HG03280 (cell line): ENCODE results near the gene REXO5.
A peak's percentile ranks its signal among the peaks of the same experiment; 100 is the strongest.
"Not testable (repeated sequence)": the region's sequence is repeated elsewhere in the genome, so short reads cannot be mapped to it uniquely, and the experiment has no call there.

Experiments
- ATAC-seq: cut with Tn5 transposase; IDR thresholded peaks from one replicate; pipeline ENCODE4 v1.9.1; 2021; ENCODE audit warnings: mild to moderate bottlenecking, moderate library complexity; ENCODE audit not compliant: unreplicated experiment

REXO5 gene

GRCh38 chr16:20806168-20807050 lies at the start of gene REXO5, which contains the start of gene ERI2:
REXO5 (plus strand) TSS chr16:20806527; CDS start chr16:20806954, 427 bp downstream.
ERI2 (minus strand) TSS chr16:20806472; CDS start chr16:20806430, 42 bp downstream.
- peak; percentile 86 for ATAC-seq

DNA sequence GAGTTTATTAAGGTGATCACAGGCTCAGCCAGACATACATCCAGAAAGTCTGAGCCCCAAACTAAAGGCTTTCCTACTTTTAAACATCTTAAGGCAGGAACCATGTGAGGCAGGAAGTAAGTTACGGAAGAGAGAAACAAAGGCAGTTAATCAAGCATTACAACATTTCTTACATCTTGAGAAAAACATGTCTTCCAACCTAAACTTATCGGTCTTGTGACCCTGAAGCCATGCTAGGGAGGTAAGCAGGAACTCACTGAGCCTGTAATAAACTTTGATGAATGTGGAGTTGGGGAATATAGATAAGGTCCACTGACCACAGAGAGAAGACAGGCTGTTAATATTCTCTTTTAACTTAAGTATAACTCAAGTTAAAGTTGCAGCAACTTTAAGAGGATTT lies 46.0 kb upstream of the REXO5 start:
- no peak for ATAC-seq

GRCh38 chr16:20761175-20761574 lies 45.2 kb upstream of the REXO5 start:
- no peak for ATAC-seq

DNA sequence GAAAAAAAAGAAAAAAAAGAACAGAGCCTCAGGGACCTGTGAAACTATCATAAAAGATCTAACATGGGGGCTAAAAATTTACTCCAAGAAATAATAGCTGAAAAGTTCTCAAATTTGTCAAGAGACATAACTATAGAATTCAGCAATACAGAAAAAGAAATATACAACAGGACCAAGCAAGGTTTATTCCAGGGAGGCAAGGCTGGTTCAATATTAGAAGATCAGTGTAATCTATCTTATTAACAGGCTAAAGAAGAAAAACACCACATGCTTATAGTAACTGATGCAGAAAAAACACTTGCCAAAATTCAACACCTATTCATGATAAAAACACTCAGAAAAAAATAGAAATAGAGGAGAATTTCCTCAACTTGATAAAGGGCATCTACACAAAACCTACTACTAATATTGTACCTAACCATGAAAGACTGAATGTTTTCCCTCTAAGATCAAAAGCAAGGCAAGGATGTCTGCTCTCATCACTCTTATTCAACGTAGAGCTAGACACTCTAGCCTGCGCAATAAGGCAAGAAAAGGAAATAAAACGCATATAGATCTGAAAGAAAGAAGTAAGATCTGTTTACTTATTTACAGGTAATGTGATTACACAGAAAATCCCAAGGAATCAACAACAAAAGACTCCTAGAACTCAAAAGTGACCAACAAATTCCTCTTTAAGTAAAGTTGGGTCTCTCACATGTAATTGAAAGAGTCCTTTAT lies 43.8 kb upstream of the REXO5 start:
- ATAC-seq, result no peak

DNA sequence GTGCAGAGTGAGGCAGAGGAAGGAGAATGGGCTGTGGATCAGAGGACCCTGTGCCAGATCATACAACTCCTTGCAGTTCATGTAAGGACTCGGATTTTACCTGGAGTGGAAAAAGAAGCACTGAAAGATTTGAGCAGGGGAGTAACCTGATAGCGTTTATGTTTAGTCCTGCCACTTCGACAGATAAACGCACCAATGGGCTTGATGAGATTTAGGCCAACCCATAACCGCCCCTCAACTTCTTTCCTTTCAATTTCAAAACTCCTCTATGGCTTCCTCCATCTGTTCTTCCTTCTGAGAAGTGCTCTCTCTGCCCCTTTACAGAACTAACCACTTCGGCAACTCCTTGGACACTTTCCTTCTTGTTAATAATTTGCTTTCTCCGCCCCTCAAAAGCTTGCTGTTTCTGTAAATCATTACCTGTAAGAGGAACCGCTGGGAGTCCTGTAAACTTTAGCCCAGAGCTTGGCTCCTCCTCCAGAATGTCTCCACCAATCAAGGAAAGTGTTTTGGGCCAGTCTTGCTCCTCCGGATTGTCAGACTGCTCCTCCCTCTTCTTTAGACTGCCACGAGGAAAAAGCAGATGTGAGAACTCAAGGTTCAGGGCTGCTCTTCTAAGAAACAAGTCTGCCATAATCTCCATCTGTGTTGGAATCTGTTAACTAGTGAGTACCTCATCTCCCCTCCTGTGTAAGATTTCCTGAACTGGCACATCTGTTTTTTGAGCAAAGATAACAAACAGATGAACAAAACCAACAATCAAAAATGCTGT lies 42.7 kb upstream of the REXO5 start, which contains the start of gene ACSM3:
ACSM3 (plus strand) TSS at position 554 of the 772 bp plus-strand sequence. CDS start 6,021 bp downstream, outside the sequence.
- ATAC-seq, result peak; percentile 99

- not testable (repeated sequence) for ATAC-seq
These were observed 41.9 kb upstream of the REXO5 start for GRCh38 chr16:20764448-20764847.

GRCh38 chr16:20765732-20766131 lies 40.6 kb upstream of the REXO5 start:
- ATAC-seq, result no peak

- ATAC-seq, result no peak
These were observed 40.0 kb upstream of the REXO5 start for GRCh38 chr16:20766294-20766693.

- no peak for ATAC-seq
These were observed 38.8 kb upstream of the REXO5 start for GRCh38 chr16:20767577-20767976.

GRCh38 chr16:20768121-20768520 lies 38.2 kb upstream of the REXO5 start:
- no peak for ATAC-seq

GRCh38 chr16:20768818-20769217 lies 37.5 kb upstream of the REXO5 start:
- no peak for ATAC-seq

GRCh38 chr16:20773679-20774078 lies 32.6 kb upstream of the REXO5 start:
- ATAC-seq, result no peak

DNA sequence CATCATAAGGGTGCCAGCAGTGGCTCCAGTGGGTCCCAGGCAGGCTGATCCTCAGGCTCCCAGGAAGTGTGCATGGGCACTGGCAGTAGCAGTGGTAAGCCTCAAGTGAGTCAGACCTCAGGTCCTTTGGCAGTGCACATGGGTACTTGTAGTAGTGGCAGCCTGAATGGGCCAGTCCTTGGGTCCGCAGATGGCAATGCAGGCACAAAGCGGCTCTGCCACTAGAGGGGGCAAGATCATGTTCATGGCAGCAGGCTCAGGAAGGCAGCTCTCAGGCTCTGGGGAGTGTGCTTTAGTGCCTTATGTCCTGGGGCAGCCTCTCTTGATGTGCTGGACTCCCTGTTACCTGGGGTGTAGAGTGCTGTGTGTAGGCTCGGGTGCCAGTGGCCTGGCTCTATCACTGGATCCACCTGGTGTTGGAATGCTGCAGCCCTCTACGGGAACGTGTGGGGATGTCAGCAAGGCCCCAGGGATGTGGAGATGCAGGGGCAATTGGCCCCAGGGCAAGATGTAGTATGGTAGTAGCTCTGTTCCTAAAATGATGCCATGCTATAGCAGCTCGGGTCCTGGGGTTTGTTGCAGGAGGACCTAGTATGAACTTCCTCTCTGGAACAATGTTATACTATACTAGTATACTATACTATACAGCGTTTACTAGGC lies 31.5 kb upstream of the REXO5 start:
- ATAC-seq, result no peak

DNA sequence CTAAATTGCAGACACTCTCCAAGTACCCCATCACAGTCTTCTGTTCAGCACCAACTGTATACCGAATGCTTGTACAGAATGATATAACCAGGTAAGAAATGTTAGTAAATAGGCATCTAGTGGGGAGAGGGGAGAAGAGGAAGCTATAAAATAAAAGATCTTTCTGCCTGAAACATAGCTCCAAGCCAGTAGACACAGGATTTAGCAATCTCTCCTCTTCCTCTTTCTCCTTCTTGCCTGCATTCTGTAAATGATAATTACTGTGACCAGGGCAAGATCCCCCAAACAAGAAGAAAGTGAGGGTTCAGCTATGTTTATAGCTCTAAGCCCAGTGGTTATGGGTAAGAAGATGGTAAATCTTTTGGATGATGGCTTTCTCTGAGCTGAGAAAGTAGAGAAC lies 24.6 kb upstream of the REXO5 start:
- no peak for ATAC-seq

DNA sequence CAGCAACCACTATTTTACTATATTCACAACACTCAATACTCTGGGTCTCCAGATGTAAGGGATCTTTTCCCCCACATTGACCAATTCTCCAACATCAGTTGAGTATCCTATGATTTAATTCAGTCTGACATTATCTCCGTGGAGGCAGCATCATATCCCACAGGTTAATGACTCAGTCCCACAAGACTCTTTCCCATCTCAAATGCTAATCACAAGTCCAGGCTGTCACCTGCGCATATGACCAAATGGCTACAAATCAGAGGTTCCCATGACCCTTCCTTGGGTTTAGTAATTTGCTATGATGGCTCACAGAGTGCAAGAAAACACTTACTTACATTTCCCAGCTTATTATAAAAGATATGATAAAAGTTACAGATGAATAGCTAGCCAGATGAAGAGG lies 23.9 kb upstream of the REXO5 start:
- no peak for ATAC-seq

DNA sequence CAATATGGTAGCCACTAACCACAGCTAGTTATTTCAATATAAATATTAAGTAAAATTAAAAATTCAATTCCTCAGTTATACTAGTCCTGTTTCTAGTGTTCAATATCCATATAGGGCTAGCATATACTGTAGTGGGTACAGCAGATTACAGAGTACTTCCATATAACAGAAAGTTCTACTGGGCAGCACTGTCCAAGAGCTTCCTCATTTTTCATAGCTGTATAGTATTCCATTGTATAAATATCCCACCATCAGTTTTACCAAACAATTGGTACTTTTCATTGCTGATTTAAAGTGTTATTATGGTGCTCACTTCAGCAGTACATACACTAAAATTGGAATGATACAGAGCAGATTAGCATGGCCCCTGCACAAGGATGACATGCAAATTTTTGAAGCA lies 22.1 kb upstream of the REXO5 start:
- ATAC-seq, result no peak

DNA sequence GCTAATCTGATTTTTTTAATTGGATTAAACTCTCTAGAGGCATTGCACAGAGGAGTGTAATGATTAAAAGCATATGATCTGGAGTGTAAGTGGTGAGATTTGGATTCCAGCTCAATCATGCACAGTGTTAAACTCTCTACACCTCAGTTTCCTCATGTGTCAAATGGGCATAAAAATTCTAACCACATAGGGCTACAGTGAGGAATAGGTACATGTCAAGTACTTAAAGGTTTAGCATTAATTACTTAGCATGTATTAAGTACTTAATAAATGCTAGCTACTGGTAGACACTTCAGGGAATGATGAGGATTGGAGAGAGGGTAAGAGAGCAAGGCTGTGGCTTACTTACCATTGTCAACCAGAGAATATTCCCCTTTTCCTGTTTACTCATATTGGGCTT lies 17.2 kb upstream of the REXO5 start:
- no peak for ATAC-seq

- ATAC-seq, result no peak
These were observed 14.3 kb upstream of the REXO5 start for GRCh38 chr16:20791923-20792612.

- no peak for ATAC-seq
These were observed 8.0 kb upstream of the REXO5 start for GRCh38 chr16:20798364-20798763.

- no peak for ATAC-seq
These were observed 6.7 kb upstream of the REXO5 start for GRCh38 chr16:20799599-20799998.
